GM19452 (cell line): ENCODE results near the gene SIGLECL1.
"Not testable (repeated sequence)": the region's sequence is repeated elsewhere in the genome, so short reads cannot be mapped to it uniquely, and the experiment has no call there.

Experiments used
- ATAC-seq: cut with Tn5 transposase; IDR thresholded peaks from one replicate; pipeline ENCODE4 v1.9.1; 2021; ENCODE audit not compliant: unreplicated experiment

Gene SIGLECL1

GRCh38 chr19:51250786-51251467 lies at the start of gene SIGLECL1:
Gene SIGLECL1 (plus strand): TSS chr19:51251080. CDS start chr19:51264073, 12,993 bp downstream.
- no peak for ATAC-seq

- ATAC-seq, result no peak
Measured at GRCh38 chr19:51201712-51202111, 49.2 kb upstream of the SIGLECL1 start.

- ATAC-seq, result no peak
Measured at GRCh38 chr19:51203916-51204315, 47.0 kb upstream of the SIGLECL1 start.

- ATAC-seq, result no peak
Measured at GRCh38 chr19:51204321-51204720, 46.6 kb upstream of the SIGLECL1 start.

- ATAC-seq, result no peak
Measured at GRCh38 chr19:51207747-51208146, 43.1 kb upstream of the SIGLECL1 start.

DNA sequence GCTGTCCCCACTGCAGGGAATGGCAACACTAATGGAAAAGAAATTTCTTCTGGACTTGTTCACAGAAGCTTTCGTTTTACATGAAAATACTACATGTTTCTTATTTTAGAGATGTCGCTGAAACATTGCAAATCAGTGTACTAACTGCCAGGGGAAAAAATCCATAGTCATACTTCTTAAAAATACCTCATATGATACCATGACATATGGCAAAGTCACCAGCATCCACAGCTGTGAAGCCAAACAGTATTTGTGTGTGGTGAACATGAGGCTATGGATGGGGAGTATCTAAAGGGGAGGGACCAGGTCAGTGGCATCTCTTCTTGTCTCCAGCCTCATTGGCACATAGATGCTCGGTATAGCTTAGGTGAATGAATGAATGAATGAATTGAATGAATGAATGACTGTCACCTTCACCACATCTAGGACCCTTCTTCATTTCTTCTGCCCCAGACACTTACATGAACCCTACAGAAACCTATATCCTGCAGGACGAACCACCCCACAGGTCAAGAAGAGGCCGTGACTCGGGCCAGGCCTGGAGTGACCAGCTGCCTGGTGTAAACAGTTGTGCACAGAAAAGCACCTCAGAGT lies 40.6 kb upstream of the SIGLECL1 start:
- no peak for ATAC-seq

- ATAC-seq, result not testable (repeated sequence)
Measured at GRCh38 chr19:51210874-51211361, 40.0 kb upstream of the SIGLECL1 start.

DNA sequence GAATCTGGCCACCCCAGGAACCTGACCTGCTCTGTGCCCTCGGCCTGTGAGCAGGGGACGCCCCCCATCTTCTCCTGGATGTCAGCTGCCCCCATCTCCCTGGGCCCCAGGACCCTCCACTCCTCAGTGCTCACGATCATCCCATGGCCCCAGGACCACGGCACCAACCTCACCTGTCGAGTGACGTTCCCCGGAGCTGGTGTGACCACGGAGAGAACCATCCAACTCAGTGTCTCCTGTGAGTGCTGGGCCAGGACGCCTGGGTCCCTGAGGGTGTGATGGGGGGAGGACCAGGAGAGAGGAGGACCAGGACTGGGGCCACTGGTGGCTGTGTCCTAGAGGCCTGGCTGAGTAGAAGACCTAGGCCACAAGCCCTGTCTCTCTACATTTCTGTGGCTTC lies 39.0 kb upstream of the SIGLECL1 start:
- no peak for ATAC-seq

GRCh38 chr19:51219307-51219706 lies 31.6 kb upstream of the SIGLECL1 start:
- ATAC-seq, result no peak

GRCh38 chr19:51219971-51220370 lies 30.9 kb upstream of the SIGLECL1 start:
- ATAC-seq, result no peak

DNA sequence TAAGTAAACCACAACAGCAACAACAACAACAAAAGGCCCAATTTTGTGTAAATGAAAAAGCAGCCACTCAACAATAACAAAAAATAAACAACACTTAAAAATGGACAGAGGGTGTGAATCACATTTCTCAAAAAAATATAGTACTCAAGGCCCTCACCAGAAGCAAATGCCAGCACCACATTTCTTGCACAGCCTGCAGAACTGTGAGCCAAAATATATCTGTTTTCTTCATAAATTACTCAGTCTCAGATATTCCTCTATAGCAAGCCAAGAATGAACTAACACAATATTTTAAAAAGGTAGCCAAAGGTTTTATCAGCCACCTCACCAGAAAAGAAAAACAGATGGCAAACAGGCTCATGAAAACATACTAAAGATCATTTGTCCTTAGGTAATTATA lies 29.9 kb upstream of the SIGLECL1 start:
- ATAC-seq, result no peak

- ATAC-seq, result no peak
Measured at GRCh38 chr19:51224163-51224641, 26.7 kb upstream of the SIGLECL1 start.

DNA sequence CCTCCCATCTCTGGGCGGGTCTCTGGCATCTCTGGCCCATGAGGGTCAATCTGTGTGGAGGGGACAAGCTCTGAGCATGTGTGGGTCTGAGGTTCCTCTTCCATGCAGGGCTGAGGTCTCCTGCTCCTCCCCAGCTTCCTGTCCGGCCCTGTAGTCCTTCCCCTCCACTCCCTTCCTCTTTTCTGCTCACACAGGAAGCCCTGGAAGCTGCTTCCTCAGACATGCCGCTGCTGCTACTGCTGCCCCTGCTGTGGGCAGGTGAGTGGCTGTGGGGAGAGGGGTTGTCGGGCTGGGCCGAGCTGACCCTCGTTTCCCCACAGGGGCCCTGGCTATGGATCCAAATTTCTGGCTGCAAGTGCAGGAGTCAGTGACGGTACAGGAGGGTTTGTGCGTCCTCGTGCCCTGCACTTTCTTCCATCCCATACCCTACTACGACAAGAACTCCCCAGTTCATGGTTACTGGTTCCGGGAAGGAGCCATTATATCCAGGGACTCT lies 25.9 kb upstream of the SIGLECL1 start, which contains the start of gene CD33:
Gene CD33, plus strand, starts transcription at position 183 of the 496 bp plus-strand sequence. Its CDS starts 39 bp downstream, at position 222.
- ATAC-seq, result not testable (repeated sequence)

GRCh38 chr19:51226067-51226466 lies 24.8 kb upstream of the SIGLECL1 start:
- no peak for ATAC-seq

- no peak for ATAC-seq
Measured at GRCh38 chr19:51227326-51227725, 23.6 kb upstream of the SIGLECL1 start.

DNA sequence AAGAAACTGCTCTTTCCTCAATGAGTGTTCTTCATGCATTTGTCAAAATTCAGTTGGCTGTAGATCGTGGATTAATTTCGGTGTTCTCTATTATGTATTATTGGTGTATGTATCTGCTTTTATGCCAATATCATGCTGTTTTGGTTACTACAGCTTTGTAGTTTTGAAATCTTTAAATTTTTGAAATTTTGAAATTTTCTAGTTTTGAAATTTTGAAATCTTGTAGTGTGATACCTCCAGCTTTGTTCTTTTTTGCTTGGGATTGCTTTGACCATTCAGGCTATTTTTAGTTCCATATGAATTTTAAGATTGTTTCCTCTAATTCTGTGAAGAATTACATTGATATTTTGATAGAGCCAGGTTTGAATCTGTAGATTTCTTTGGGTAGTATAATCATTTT lies 22.9 kb upstream of the SIGLECL1 start:
- ATAC-seq, result no peak

DNA sequence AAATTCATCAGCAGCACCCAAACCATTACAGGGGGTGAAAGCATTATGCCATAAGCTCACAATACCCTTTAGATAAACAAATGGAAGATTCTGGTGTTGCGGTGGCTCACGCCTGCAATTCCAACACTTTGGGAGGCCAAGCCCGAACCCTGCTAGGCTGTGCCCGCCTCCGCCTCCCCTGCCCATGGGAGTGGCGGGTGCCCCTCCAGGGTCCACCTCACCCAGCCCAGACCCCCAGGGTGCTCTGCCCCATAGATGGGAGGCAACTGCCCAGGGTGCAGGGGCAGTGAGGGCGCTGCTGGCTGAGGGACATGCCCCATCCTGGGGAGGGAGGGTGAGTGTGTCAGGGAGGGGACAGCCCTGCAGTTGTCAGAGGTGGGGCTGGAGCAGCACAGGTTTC lies 10.0 kb upstream of the SIGLECL1 start:
- no peak for ATAC-seq

DNA sequence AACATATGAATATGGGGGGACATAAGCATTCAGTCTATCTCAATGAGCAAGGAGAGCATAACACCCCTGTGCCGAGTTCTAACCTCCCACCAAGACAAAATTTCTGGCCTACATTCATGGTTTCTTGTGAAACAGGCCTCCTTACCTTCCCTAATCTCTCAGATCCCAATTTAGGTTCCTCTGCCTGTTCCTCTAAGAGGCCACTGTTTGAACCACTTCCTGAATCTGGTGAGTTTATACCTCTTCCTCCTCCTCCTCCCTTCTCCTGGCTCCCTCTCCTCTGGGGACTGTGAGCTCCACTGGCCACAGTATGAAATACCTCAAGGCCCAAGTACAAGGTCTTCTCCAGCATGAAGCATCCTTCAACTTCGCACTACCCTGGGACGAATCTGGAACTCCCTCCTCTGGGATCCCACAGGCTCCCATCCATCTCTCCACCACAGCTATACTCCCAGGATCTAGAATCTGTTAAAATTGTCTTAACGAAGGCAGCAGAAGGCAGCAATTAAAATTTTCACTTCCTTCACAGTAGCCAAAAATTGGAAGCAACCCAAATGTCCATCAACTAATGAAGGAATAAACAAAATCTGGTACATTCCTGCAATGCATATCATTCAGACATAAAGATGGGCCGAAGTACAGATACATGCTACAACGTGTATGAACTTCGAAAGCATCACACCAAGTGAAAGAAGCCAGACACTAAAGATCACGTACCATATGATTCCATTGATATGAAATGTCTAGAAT lies 7.8 kb upstream of the SIGLECL1 start:
- no peak for ATAC-seq

DNA sequence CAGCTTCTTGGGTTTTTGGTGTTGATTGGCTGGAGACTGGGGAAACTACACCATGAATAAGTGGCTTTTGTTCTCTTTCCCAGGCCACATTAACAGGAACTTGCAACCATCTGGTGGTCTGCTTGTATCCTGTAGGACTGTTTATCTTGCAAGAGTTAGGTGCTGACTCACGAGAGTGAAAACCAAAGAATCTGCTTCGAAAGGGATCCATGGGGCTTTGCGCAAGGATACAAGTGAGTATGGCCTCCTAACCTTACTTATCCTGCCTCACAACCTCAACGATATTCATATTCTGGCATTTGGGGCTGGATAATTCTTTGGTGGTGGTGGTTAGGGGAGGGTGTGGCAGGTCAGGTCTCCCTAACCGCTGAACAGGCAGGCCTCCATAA lies 4.7 kb upstream of the SIGLECL1 start:
- no peak for ATAC-seq

GRCh38 chr19:51247972-51248590 lies 2.8 kb upstream of the SIGLECL1 start:
- ATAC-seq, result no peak

- no peak for ATAC-seq
Measured at GRCh38 chr19:51251468-51251820, 564 bp downstream of the SIGLECL1 start.
